HG03196 (cell line): ENCODE results near the gene ZNF836.
"Not testable (repeated sequence)": the region's sequence is repeated elsewhere in the genome, so short reads cannot be mapped to it uniquely, and the experiment has no call there.

Experiments used
- ATAC-seq: cut with Tn5 transposase; IDR thresholded peaks from one replicate; pipeline ENCODE4 v1.9.1; 2021; ENCODE audit not compliant: unreplicated experiment

ZNF836 gene

GRCh38 chr19:52171321-52172169 lies at the start of gene ZNF836:
ZNF836 (minus strand) TSS chr19:52171621; CDS start chr19:52168072, 3,549 bp downstream.
- ATAC-seq: peak; percentile 63

DNA sequence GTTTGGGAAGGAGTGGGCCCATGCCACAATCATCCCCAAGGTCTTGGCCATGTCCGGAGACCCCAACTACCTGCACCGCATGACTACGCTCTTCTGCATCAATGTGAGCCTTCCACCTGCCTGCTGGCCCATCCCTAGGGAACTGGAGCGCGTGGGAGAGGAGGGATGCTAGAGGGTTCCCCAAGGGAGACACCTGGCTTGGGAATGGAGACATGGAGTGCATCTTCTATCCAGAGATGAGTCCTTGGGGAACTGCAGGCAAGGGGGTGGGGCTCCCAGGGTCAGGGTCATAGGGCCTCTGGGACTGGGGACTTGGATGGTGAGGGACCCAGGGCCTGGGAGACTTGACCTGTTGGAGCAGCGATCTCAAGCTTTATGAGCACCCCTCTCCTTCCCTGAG lies 49.6 kb upstream of the ZNF836 start:
- no peak for ATAC-seq

- ATAC-seq: no peak
Measured at GRCh38 chr19:52219611-52220010, 48.2 kb upstream of the ZNF836 start.

DNA sequence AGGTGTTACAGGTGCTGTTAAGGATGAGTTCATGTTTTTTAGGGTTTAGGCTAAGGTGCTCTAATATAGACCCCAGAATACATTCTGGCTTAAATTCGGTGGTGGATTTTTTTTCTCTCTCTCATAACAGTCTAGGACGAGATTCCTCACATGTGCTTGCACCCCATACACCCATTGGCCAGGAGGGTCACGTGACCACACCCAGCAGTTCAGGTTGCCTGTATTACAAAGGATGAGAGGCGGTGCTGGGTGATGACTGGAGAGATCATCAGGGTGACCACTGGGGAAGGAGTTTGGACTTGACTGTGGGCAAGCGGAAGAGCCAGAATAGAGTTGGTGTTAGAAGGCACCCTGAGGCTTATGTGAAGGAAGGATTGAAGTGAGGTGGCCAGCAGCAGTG lies 46.2 kb upstream of the ZNF836 start:
- ATAC-seq: no peak

- ATAC-seq: no peak
Measured at GRCh38 chr19:52216401-52216800, 45.0 kb upstream of the ZNF836 start.

GRCh38 chr19:52214241-52214640 lies 42.8 kb upstream of the ZNF836 start:
- no peak for ATAC-seq

DNA sequence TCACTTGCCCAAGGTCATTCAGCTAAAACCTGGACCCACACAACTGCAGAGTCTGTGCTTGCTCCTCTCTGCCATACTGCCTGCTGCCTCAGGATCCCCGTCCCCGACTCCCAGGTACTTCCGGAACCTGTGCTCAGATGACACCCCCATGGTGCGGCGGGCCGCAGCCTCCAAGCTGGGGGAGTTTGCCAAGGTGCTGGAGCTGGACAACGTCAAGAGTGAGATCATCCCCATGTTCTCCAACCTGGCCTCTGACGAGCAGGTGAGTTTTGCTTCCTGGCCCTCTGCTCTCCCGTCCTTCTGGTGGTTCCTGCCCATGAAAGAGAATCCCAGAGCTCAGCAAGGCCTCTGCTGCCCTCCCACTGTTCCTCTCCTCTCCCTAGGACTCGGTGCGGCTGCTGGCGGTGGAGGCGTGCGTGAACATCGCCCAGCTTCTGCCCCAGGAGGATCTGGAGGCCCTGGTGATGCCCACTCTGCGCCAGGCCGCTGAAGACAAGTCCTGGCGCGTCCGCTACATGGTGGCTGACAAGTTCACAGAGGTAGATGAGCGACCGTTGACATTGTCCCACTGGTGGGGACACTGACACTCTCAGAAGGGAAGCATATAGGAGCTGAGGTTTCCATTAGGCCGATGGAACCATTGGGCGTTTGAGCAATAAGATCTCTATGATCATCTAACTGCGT lies 41.3 kb upstream of the ZNF836 start:
- no peak for ATAC-seq

GRCh38 chr19:52211926-52212571 lies 40.6 kb upstream of the ZNF836 start:
- ATAC-seq: no peak

DNA sequence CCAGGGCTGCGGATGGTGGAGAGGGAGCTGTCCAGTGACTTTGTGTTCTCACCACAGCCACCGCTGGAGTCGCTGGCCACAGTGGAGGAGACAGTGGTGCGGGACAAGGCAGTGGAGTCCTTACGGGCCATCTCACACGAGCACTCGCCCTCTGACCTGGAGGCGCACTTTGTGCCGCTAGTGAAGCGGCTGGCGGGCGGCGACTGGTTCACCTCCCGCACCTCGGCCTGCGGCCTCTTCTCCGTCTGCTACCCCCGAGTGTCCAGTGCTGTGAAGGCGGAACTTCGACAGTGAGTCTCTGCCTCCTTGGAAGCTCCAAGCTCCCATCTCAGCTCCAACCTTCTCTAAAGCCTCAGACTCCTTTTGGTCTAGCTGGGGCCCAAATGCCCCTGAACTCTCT lies 39.8 kb upstream of the ZNF836 start:
- no peak for ATAC-seq

- ATAC-seq: no peak
Measured at GRCh38 chr19:52206481-52206880, 35.1 kb upstream of the ZNF836 start.

DNA sequence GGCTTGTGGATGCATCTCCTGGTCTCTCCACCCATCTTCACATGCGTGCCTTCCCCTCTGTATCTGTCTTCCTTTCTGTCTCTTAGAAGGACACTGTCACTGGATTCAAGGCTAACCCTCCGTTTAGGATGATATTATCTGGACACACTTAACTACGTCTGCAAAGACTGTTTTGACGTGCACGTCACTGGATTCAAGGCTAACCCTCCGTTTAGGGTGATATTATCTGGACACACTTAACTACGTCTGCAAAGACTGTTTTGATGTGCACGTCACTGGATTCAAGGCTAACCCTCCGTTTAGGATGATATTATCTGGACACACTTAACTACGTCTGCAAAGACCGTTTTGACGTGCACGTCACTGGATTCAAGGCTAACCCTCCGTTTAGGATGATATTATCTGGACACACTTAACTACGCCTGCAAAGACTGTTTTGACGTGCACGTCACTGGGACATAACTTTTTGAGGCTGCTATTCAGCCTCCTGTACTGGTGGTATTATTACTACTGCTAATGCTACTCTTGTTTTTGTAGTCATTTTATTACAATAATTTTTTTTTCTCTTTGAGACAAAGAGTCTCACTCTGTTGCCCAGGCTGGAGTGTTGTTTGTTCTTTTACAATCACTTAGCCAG lies 29.5 kb upstream of the ZNF836 start:
- not testable (repeated sequence) for ATAC-seq

GRCh38 chr19:52200044-52200443 lies 28.6 kb upstream of the ZNF836 start:
- ATAC-seq: no peak

DNA sequence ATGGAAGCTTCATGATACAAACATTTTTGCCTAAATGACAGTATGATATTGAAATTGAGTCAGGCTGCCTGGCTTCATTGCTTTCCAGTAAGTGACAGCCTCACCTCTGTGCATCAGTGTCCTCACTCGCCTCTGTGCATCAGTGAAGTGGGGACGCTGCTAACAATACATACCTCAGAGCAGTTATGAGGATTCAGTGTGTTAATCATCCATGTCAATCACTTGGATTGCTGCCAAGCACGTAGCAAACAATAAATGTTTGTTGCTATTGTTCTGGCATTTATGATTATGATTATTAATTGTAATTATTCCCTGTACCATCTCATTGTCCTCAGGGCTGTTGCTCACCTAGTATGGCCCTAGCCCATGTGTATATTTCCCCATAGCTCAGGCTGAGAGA lies 27.3 kb upstream of the ZNF836 start:
- no peak for ATAC-seq

GRCh38 chr19:52197964-52198363 lies 26.5 kb upstream of the ZNF836 start:
- ATAC-seq: no peak

DNA sequence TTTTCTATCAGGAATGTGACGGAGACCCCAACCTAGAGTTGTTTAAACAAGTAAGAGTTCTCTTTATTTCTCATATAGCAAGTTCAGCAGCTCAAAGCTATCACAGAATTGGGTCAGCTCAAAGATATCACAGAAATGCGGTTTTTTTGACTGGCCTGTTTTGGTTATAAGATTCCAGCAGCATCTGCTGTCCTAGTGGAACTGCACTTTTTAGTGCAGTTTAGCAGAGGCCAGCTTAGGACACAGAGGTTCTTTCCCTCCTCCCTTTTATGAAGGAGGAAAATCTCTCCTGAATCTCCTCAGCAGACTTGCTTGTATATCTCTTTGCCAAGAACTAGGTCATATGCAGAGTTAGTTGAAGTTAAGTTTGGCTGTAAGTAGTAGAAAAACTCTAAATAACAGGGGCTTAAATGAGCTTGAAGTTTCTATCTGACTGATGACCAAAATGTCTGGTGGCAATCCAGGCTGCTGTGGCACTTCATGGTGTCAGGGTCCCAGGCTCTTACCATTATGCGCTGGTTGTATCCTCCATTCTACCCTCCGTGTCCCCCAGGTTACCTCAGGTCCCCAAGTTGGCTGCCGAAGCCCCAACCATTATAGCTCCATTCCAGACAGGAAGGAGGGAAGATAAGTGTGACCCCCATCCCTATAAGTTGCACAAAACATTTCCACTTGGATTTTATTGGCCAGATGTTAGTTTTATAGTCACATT lies 25.0 kb upstream of the ZNF836 start:
- no peak for ATAC-seq

DNA sequence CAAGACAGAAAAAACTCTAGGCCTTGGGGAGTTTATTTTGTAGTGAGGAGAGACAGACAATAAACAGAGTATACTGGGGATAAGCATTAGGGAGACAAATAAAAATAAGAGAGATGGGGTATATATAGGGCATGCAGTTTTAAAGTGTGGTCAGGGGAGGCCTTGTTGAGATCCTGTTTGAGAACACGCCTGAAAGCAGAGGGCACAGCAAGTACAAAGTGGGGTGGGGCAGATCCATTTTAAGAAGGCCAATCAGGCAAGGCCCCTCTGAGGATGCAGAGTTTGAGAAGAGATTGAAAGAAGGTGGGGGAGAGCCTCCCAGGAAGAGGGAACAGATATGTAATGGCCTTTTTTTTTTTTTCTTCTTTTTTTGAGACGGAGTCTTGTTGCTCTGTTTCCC lies 20.5 kb upstream of the ZNF836 start:
- ATAC-seq: no peak

DNA sequence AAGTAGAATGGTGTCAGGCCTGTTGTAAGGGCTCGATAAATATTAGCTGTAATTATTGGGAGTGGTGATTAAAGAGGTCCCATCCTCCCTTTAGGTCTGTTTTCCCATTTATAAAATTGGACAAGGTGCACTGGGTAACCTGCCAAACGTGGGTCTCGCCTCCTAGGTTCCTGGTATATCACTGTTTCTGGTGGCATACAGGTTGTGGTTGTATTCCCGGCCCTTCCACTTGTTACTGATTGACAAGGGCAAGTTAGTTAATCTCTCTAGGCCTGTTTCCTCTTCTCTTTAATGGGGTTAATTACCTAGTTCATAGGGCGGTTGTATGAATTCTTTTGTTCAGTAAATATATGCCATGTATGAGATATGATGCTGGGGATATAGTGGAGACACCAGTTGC lies 20.0 kb upstream of the ZNF836 start:
- no peak for ATAC-seq

GRCh38 chr19:52190487-52191293 lies 19.3 kb upstream of the ZNF836 start:
- ATAC-seq: no peak

- peak; percentile 87 for ATAC-seq
Measured at GRCh38 chr19:52189735-52190486, 18.5 kb upstream of the ZNF836 start, which contains the start of gene PPP2R1A. PPP2R1A (plus strand) TSS chr19:52190052; CDS start chr19:52190097, 45 bp downstream.
